ENCODE results near the gene LMOD3. TPM values are rescaled to one million over a fixed set of nuclear protein-coding genes. Genes with fewer than 3 reads are reported as not detected.

LMOD3 gene
- total and polyA plus RNA-seq, 2 donors (not counting 1 experiment from before 2014, with no cell fraction given), result not detected

DNA sequence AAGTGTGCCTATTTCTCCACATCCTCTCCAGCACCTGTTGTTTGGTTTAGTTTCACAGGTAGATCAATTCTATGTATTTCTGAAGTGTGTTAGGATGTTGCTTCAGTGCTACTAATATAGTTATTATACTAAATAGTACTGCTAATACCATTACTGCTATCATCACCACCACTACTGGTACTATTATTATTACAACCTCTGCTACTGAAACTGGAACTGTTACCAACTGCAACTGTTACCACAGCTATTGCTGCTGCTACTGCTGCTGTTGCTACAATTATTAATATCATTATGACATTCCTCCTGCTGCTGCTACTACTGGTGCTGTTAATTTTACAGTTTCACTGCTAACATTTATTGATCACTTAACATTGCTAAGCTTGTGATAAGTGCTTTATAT is 8.3 kb upstream of the LMOD3 start:
- no peak for DNase-seq
- H3K9ac ChIP-seq (ENCODE audit: low read length), result no peak overlapping the region
- TF ChIP-seq CTCF (IDR thresholded peaks at IDR 0.05), result no peak
- TF ChIP-seq EZH2 (IDR thresholded peaks at IDR 0.05; ENCODE audit: borderline replicate concordance, insufficient read depth, low read depth, low read length, poor library complexity, severe bottlenecking), result no peak
- H3K27me3 ChIP-seq (replicated peaks in 1 of 4; ENCODE audit: control extremely low read depth in 1 of 4, control insufficient read depth in 3 of 4, insufficient read depth in 4 of 4, low read length in 3 of 4), result no peaks in the 10 kb centered on the region
- H3K27me3 Mint-ChIP-seq, result peaks cover 16% of the 10 kb centered on the region
- no peak overlapping the region for H3K4me2 ChIP-seq (replicated peaks; ENCODE audit: low read depth, low read length, poor library complexity, severe bottlenecking)
- no peaks in the 10 kb centered on the region for H3K36me3 ChIP-seq (replicated peaks in 1 of 2; ENCODE audit: control extremely low read depth in 1 of 2, control insufficient read depth in 1 of 2, extremely low read depth in 1 of 2, insufficient read depth in 2 of 2, low read length in 1 of 2)
- no peaks in the 10 kb centered on the region for H3K4me1 ChIP-seq (ENCODE audit: control insufficient read depth in 2 of 2, insufficient read depth in 2 of 2, low read length in 2 of 2)
- no peak overlapping the region for H3K4me3 Mint-ChIP-seq
- CTCF ChIA-PET, result interaction anchor here (1.9 kb wide), 1 partner anchor 30 kb away, joined by 5 read pairs; no protein-coding TSS in a partner anchor
- POLR2A ChIA-PET, result no interaction called here
- no peaks in the 10 kb centered on the region for H4K20me1 ChIP-seq (ENCODE audit: control insufficient read depth, insufficient read depth, low read length, poor library complexity, severe bottlenecking)
- H3K27ac Mint-ChIP-seq, result no peak overlapping the region
- no peak overlapping the region for H3K27ac ChIP-seq (ENCODE audit: low read length in 2 of 2)
- H3K9me3 Mint-ChIP-seq (ENCODE audit: insufficient read depth), result no peaks in the 10 kb centered on the region
- intact Hi-C loops (cut with micrococcal nuclease), result no loop called here
- no peaks in the 10 kb centered on the region for H3K79me2 ChIP-seq (ENCODE audit: control insufficient read depth, insufficient read depth, low read length)
- H2AFZ ChIP-seq (ENCODE audit: insufficient read depth, low read depth, low read length, poor library complexity, severe bottlenecking), result no peak overlapping the region
- no peak overlapping the region for H3K4me3 ChIP-seq (ENCODE audit: control extremely low read depth in 1 of 5, extremely low read depth in 1 of 5, insufficient read depth in 1 of 5, low read depth in 2 of 5, low read length in 4 of 5)
- ATAC-seq (ENCODE audit: low read depth), result no peak
- no peaks in the 10 kb centered on the region for H3K4me1 Mint-ChIP-seq
- no peaks in the 10 kb centered on the region for H3K9me3 ChIP-seq (ENCODE audit: control extremely low read depth in 1 of 3, control insufficient read depth in 2 of 3, insufficient read depth in 1 of 3, low read length in 2 of 3)

GRCh38 chr3:69129531-69129930 is 7.1 kb upstream of the LMOD3 start:
- ChIA-PET POLR2A (no interaction called here), CTCF (interaction anchor here (1.1 kb wide), 1 partner anchor 8 kb away, joined by 4 read pairs; no protein-coding TSS in a partner anchor)
- Histone ChIP-seq H3K9ac (ENCODE audit: low read length) (no peak overlapping the region), H3K27me3 (replicated peaks in 1 of 4; ENCODE audit: control extremely low read depth in 1 of 4, control insufficient read depth in 3 of 4, insufficient read depth in 4 of 4, low read length in 3 of 4) (no peaks in the 10 kb centered on the region), H3K27ac (ENCODE audit: low read length in 2 of 2) (no peak overlapping the region), H3K36me3 (replicated peaks in 1 of 2; ENCODE audit: control extremely low read depth in 1 of 2, control insufficient read depth in 1 of 2, extremely low read depth in 1 of 2, insufficient read depth in 2 of 2, low read length in 1 of 2) (no peaks in the 10 kb centered on the region), H4K20me1 (ENCODE audit: control insufficient read depth, insufficient read depth, low read length, poor library complexity, severe bottlenecking) (no peaks in the 10 kb centered on the region), H3K4me1 (ENCODE audit: control insufficient read depth in 2 of 2, insufficient read depth in 2 of 2, low read length in 2 of 2) (no peaks in the 10 kb centered on the region), H3K4me2 (replicated peaks; ENCODE audit: low read depth, low read length, poor library complexity, severe bottlenecking) (no peak overlapping the region), H3K79me2 (ENCODE audit: control insufficient read depth, insufficient read depth, low read length) (no peaks in the 10 kb centered on the region), H3K4me3 (ENCODE audit: control extremely low read depth in 1 of 5, extremely low read depth in 1 of 5, insufficient read depth in 1 of 5, low read depth in 2 of 5, low read length in 4 of 5) (no peak overlapping the region), H3K9me3 (ENCODE audit: control extremely low read depth in 1 of 3, control insufficient read depth in 2 of 3, insufficient read depth in 1 of 3, low read length in 2 of 3) (no peaks in the 10 kb centered on the region), H2AFZ (ENCODE audit: insufficient read depth, low read depth, low read length, poor library complexity, severe bottlenecking) (no peak overlapping the region)
- TF ChIP-seq CTCF (IDR thresholded peaks at IDR 0.05) (no peak), EZH2 (IDR thresholded peaks at IDR 0.05; ENCODE audit: borderline replicate concordance, insufficient read depth, low read depth, low read length, poor library complexity, severe bottlenecking) (no peak)
- H3K4me3 Mint-ChIP-seq, result no peak overlapping the region
- H3K27me3 Mint-ChIP-seq, result peaks cover 12% of the 10 kb centered on the region
- intact Hi-C loops (cut with micrococcal nuclease), result no loop called here
- no peak overlapping the region for H3K27ac Mint-ChIP-seq
- DNase-seq (no peak), ATAC-seq (ENCODE audit: low read depth) (no peak)
- no peaks in the 10 kb centered on the region for H3K9me3 Mint-ChIP-seq (ENCODE audit: insufficient read depth)
- no peaks in the 10 kb centered on the region for H3K4me1 Mint-ChIP-seq
- no CpG with 5 or more reads among the region's 1 CpG for WGBS (ENCODE audit: insufficient coverage)

Data from B cell (primary cell).